Measurements from ENCODE around the gene HK3.

Gene HK3

GRCh38 chr5:176904276-176904675, 5.1 kb upstream of the HK3 start:
- no peak for DNase-seq (ENCODE audit: low read depth)
- no peak overlapping the region for H3K4me3 ChIP-seq (ENCODE audit: low read depth, low read length)
- no peak for TF ChIP-seq CTCF (IDR thresholded peaks at IDR 0.05; ENCODE audit: insufficient read depth, low read depth, low read length, missing control alignments)

GRCh38 chr5:176902911-176903664, 3.9 kb upstream of the HK3 start:
- no peak for TF ChIP-seq CTCF (IDR thresholded peaks at IDR 0.05; ENCODE audit: insufficient read depth, low read depth, low read length, missing control alignments)
- DNase-seq (ENCODE audit: low read depth): no peak

GRCh38 chr5:176902102-176902814, 3.1 kb upstream of the HK3 start:
- no peak for TF ChIP-seq CTCF (IDR thresholded peaks at IDR 0.05; ENCODE audit: insufficient read depth, low read depth, low read length, missing control alignments)
- no peak for DNase-seq (ENCODE audit: low read depth)
- no peak overlapping the region for H3K4me3 ChIP-seq (ENCODE audit: low read depth, low read length)

More at GRCh38 chr5:176902911-176903664, 3.9 kb upstream of the HK3 start:
- no peak overlapping the region for H3K4me3 ChIP-seq (ENCODE audit: low read depth, low read length)

GRCh38 chr5:176901260-176902101, 2.3 kb upstream of the HK3 start:
- TF ChIP-seq CTCF (IDR thresholded peaks at IDR 0.05; ENCODE audit: insufficient read depth, low read depth, low read length, missing control alignments): no peak
- no peak overlapping the region for H3K4me3 ChIP-seq (ENCODE audit: low read depth, low read length)
- DNase-seq (ENCODE audit: low read depth): peak; percentile 65

GRCh38 chr5:176900780-176901204, 1.6 kb upstream of the HK3 start:
- no peak for TF ChIP-seq CTCF (IDR thresholded peaks at IDR 0.05; ENCODE audit: insufficient read depth, low read depth, low read length, missing control alignments)
- no peak for DNase-seq (ENCODE audit: low read depth)
- no peak overlapping the region for H3K4me3 ChIP-seq (ENCODE audit: low read depth, low read length)

- DNase-seq (ENCODE audit: low read depth): no peak
- H3K4me3 ChIP-seq (ENCODE audit: low read depth, low read length): no peak overlapping the region
- no peak for TF ChIP-seq CTCF (IDR thresholded peaks at IDR 0.05; ENCODE audit: insufficient read depth, low read depth, low read length, missing control alignments)
These were observed 1.0 kb upstream of the HK3 start for GRCh38 chr5:176899946-176900779.
